Non-pigmented ciliary epithelial cell (primary cell): ENCODE results near the gene ACTR1A.
A peak's percentile ranks its signal among the peaks of the same experiment; 100 is the strongest.
"Not testable (repeated sequence)": the region's sequence is repeated elsewhere in the genome, so short reads cannot be mapped to it uniquely, and the experiment has no call there.

ENCODE experiments used
- DNase-seq: peaks from one replicate; pipeline ENCODE4 v3.0.0-alpha.2; 2010; ENCODE audit warnings: low read depth

ACTR1A gene

DNA sequence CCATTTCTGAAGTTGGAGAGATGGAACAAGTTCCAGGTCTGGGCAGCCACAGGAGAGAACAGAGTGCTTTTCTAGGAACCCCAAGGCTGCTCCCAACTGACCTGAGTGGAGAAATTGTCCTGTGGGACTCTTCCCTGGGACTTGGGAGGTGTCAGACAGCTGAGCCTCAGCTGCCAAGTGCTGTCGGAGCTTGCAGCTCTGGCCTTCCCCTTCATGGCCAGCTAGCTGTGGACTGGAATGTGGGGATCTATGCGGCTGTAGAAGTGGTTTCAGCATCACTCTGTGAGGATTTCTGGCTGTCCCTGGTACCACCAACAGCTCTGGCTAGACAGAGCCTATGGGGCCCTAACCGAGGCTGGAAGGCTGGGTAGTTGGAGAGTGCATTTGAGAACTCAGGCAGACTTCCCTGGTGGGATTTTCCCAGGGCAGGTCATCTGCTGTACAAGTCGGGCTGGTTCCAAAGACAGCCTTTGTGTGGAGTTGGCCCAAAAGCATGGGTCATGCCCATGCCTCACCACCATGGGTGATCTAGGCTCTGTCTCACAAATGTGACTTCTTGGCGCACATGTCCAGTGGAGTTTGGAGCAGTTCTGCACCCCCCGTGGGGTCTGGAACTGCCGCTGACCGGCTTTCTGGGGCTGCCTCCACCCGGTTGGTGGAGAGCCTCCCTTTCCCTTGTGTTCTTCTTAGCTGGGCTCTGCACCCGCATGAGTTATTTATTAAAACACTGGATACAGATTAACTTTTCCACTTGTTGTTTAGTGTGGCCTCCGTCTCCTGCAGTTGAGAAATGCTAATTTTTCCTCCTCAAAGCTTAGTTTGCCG lies 12.2 kb upstream of the ACTR1A start:
- DNase-seq = no peak

DNA sequence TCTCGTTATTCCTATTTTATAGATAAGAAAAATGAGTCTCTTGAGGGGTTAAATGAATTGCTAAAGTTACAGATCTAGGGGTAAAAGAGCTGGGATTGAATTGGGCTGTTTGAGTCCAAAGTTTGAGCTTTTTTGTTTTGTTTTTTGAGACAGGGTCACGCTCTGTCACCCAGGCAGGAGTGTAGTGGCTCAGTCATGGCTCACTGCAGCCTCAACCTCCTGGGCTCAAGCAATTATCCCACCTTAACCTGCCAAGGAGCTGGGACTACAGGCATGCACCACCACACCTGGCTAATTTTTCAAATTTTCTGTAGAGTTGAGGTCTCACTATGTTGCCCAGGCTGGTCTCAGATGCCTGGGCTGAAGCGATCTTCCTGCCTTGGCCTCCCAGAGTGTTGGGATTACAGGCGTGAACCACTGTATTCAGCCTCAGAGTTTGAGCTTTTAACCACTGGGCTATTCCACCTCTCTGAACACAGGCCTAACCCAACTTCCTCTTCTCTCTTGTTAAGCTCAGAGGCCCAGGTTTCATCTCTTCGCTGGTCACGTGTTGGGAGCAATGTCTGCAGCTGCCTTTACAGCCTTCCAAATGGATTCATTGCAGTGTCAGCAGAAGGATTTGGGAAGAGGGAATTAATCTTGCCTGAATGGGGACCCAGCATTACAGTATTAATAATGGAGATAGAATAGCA lies 9.2 kb upstream of the ACTR1A start:
- DNase-seq = no peak

DNA sequence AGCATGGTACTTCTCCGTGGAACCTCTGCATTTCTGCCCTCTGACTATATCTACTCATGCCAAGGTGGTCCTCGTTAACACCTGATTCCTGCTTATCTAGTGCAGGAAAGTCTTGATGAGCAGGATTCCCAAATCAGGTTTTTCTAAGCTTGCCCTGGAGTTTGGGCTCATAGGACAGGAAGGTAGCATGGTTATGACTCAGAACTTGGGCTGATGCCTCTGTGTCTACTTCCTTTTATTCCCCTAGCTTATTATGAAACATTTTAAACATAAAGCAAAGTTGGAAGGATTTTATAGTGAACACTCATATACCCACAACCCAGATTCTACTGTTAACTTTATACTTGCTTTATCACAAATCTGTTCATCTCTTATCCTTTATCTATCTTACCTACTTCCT lies 6.9 kb upstream of the ACTR1A start:
- DNase-seq = no peak

DNA sequence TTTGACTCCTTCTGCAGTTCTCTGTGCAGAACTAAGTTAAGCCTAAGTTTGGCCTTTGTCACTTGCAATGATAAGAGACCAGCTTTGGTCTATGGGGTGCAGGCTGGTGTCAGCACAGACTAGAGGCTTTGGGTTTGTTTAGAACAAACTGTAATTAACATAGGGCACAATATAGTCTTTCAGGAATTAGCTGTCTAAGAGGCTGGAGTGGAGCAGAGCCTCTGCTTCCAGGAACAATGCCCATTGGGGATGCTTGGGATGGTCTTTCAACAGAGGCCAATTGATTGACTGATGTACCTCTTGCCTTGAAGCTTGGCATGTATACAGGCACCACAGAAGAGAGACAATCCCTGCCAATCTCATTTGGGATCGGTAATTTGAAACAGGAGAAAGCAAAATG lies 6.0 kb upstream of the ACTR1A start:
- DNase-seq = no peak

DNA sequence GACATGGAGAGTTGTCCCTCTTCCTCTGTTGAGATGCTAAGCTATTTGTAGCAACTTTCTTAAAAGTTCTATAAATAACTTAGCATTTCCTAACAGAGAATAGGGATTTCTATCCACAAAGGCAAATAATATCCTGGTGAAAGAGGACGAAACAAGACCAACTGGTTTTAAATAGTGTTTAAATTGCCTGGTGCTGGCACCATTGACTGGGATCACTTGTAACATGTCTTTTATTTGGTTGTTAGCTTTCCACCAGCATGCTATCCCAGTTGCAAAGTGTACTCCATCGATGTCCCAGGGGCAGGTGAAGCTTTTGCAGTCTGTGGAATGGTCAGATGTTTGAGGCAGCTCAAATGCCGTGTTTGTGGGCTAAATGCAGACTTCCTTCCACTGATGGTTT lies 5.0 kb upstream of the ACTR1A start:
- DNase-seq = no peak

DNA sequence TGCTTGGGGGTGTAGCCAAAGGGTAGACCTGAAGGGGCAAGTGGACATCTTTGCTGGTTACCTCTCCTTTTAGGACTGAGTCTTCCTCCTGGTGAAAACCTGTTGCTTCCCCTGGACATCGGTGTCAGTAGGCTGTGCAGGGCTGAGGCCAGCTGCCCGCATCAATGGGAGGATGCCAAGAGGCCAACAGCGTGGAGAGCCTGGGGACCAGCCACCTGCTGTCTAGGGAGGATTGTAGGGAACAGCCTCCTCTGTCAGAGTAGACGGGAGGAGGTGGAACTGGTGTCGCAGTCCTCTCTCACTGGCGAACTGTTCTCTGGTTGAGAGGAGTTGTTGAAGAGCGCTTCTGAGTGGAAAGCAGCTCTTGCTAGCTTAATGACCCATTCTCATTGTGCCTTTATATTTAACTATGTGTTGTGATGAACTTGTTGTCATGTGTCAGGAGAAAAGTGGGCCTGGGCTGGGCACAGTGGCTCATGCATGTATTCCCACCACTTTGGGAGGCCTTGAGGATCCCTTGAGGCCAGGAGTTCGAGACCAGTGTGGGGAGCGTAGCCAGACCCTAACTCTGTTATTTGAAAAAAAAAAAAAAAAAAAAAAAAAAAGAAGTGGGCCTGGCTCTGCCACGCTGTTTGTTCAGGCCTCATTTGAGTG lies 3.1 kb upstream of the ACTR1A start:
- DNase-seq = no peak

DNA sequence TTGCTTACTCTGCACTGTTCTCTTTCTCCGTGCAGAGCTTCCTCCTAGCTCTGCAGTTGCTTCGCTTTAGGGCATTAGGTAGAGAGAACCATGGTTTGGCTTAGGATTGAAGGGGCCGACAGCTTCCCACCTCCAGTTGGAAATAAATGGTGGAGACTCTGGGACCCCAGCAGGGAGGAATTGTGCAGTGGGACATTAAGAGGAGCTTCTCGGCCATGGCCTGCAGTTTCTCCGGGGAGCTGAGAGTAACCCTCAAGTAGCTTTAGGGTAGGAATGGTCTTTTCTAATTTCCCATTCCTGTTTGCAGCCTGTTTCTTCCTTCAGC lies 2.4 kb upstream of the ACTR1A start:
- DNase-seq = no peak

DNA sequence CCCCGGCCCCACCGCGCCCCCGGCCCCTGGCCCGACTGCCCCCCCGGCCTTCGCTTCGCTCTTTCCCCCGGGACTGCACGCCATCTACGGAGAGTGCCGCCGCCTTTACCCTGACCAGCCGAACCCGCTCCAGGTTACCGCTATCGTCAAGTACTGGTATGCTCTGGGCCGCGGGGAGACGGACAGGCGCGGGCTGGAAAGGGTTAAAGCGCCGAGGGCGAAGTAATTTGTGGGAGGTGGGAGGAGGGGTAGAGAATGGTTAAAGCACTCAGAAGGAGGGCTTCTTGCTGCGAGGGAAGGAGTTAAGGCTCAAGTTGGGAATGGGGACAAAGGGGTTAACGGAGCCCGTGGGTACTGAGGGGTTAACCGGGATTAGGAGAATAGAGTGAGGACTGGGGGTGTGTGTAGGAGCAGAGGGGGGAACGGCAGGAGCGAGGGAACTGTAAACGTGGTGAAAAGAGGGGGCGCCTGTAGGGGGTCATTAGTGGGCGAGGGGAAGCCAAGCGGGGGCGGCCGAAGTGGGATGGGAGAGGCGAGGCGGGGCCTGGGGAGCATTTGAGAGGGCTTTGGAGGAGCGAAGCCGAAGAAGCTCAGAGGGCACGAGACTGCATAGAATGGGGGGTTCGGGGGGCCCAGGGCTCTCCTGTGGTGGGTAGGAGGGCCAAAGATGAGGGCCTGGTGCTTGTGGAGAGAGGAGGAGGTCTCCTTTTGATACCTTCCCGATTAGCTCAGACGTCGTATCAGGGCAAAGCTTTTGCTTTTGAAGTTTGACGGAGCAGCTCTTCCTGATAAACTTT lies 1.9 kb upstream of the ACTR1A start:
- DNase-seq = no peak

DNA sequence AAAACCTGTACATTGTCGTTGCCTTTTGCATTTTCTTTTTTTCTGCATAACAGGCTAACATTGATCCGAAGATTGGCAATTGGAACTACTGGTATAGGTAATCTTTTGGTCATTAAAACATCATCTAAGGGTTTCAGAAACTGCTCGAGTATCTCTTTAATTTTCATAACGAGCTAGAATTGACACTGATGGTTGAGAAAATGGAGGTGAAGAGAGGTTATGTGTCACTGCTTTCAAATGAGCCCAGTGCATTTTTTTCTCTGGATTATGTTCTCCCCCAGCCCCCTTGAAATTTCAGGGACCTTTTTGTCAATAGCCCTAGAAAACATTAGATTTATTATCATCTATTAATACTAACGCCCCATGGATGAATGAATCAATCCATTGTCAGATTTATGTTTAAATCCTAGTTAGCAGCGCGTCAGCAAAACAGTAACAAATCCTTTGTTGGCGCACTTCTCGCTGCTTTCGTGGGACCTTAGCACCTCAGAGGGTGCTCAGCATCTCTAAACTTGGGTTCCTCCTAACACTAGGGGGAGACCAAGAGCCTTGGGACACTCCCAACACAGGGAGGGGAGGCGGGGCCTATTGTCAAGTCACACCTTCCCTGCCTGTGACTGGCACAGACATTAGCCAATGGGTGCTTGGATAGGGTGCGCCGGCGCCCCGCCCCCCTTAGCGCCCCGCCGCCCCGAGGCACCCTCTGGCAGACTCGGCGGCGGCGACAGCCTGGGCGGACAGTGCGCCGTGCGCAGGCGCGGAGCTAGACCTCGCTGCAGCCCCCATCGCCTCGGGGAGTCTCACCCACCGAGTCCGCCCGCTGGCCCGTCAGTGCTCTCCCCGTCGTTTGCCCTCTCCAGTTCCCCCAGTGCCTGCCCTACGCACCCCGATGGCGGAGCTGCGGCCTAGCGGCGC lies 1.0 kb upstream of the ACTR1A start, which contains the start of gene SUFU:
SUFU (plus strand) TSS at position 709 of the 915 bp plus-strand sequence; CDS start at position 890, 181 bp downstream.
- peak; percentile 98 for DNase-seq

DNA sequence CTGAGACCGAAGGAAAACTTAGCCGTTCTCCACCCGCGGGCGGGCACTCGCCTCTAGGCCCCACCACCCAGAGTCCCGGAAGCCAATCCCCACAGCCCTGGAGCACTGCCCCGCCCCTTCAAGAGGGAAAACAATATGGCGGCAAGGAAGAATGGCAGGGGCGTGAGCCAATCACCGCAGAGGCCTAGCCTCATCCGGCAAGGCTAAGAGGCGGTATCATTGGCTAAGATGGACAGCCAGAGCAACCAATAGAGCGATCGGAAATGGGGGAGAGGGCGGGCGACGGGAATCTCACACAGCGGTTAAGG lies 529 bp downstream of the ACTR1A start:
- peak; percentile 96 for DNase-seq

DNA sequence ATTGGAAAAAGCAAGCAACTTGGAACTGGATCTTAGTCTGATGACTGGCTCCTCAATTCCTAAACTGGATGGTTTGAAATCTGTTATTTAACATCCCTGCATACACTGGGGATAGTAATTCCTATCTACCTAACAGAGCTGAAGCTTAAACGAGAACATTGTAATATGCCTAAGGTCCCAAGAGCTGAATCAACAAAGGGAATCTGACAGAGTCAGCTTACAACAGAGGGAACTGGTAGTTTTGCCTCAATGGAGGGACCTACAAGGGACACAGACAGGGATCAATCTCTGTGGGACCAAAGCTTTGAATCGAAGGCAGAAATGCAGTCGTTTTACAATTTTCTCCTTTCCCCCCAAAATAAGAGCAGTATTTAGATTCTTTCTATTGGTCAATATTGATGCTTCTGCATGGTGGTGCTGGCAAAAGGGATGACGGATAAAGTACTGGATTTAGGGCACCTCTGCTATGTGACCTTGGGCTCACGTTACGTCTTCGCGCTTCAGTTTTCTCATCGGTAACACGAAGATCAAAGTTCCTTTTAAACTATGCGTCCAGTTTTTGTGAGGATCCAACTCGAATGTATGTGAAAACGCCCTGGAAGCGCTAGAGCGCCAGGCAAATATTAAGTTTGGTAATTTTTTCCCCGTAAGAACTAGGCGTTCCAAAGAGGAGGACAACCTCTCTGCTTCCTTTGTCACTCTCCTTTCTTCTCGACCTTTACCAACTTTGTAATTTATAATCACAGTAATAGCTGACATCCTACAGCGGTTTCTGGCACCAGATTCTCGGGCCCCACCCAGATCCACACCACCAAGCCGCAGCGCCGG lies 1.1 kb downstream of the ACTR1A start:
- DNase-seq = no peak

DNA sequence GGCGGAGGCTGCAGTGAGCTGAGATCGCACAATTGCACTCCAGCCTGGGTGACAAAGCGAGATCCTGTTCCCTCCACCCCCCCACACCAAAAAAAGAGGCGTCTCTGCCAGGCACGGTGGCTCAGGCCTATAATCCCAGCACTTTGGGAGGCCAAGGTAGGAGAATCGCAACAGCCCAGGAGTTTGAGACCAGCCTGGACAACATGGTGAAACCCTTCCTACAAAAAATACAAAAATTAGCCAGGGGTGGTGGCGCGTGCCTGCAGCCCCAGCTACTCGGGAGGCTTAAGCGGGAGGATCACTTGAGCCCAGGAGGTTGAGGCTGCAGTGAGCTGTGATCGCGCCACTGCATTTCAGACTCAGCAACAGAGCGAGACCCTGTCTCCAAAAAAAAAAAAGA lies 1.8 kb downstream of the ACTR1A start:
- not testable (repeated sequence) for DNase-seq

DNA sequence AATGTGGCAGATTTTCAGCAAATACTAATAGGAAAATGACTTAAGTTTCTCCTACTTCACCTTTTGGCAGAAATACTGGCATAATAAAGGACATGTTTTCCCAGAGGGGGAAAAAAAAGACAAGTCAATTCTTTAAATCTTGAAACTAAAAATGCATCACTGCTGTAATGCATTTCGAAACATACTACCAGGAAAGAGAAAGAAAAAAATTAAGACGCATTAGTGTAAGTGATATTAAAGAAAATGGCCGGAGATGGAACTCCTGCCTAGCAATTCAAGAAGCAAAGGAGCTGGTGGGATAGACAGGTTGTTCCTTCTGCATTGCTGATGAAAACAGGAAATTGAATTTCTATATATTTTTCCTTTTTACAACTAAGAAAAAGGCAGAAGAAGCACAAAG lies 3.2 kb downstream of the ACTR1A start:
- no peak for DNase-seq

DNA sequence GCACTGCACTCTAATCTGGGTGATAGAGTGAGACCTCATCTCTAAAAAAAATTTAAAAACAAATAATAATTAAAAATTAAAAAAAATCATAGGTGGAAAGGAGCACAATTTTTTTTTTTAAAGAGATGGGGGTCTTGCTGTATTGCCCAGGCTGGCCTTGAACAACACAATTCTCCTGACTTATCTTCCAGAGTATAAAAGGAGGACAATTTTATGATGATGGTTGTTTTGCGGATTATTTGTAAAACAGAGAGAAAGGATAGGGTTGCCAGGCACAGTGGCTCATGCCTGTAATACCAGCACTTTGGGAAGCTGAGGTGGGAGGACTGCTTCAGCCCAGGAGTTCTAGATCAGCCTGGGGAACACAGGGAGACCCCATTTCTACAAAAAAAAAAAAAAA lies 5.0 kb downstream of the ACTR1A start:
- DNase-seq = no peak

DNA sequence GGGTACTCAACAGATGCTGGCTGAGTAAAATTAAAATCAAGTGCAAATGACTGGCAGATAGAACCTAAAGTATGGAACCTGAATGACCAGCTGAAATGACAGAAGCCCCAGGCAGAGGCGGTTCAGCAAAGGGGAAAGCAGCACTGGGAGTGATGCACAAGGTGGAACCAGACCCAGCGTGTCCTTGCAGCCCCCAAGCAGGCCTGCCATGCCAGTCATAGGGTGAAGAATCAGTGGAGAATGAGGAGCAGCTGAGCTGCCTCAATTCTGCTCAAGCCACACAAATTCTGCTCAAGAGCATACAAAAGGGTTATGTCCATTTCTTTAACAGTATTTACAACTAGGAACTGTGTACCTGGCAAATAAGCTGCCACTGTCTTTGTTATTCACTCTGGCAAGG lies 8.7 kb downstream of the ACTR1A start:
- DNase-seq = no peak

DNA sequence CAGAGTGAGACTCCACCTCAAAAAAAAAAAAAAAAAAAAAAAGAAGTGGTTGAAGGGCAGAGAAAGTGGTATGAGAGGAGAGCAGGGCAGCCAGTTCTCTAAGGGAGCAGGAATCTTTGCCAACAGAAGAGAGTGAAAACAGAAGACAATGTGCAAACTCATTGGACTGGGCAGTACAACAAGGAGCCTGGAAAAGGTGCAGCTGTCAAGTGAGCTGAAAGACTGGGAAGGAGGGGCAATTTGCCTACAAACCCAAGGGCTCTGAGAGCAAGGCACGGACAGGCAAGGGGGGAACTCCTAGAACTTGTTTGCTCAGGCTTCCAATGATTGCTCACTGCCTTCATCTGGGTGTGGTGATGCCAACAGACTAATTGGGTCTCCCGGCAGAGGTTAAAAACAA lies 9.5 kb downstream of the ACTR1A start:
- DNase-seq = no peak

DNA sequence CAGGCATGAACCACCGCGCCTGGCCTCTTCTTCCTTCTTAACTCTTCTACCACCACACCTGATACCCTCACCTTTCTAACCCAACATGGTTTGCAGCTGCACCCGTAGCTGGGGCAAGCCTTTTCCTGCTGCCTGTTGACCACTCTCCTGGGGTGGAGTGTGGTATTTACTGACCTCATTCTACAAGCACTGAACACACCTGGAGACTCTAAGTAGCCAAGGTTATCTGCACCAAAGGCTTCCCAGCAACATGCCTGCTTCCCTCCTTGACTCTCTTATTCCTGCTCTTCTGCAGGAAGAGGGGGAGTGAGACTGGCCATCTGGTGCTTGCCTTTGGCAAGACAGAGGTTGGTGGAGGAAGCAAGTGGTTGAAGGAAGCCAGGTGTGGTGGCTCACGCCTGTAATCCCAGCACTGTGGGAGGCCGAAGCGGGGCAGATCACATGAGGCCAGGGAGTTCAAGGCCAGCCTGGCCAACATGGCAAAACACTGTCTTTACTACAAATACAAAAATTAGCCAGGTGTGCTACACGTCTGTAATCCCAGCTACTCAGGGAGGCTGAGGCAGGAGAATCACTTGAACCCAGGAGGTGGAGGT lies 10.1 kb downstream of the ACTR1A start:
- DNase-seq = no peak

DNA sequence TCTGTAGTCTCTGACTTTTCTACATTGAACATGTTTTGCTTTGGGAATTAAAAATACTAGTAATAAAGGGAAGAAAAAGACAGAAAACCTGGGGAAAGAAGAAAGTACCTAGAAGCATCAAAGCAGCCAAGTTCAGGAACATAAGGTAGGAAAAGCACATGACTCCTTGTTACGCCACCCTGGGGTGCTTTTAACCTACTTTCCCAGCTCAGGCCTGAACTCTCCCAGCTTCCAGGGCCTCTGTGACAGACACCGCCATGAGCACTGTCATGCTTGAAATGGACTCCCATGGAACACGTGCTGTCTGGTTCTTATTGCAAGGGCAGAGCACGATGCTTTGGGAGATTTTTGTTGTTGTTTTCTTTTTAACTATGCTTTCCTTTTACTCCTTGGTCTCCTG lies 11.4 kb downstream of the ACTR1A start:
- no peak for DNase-seq

DNA sequence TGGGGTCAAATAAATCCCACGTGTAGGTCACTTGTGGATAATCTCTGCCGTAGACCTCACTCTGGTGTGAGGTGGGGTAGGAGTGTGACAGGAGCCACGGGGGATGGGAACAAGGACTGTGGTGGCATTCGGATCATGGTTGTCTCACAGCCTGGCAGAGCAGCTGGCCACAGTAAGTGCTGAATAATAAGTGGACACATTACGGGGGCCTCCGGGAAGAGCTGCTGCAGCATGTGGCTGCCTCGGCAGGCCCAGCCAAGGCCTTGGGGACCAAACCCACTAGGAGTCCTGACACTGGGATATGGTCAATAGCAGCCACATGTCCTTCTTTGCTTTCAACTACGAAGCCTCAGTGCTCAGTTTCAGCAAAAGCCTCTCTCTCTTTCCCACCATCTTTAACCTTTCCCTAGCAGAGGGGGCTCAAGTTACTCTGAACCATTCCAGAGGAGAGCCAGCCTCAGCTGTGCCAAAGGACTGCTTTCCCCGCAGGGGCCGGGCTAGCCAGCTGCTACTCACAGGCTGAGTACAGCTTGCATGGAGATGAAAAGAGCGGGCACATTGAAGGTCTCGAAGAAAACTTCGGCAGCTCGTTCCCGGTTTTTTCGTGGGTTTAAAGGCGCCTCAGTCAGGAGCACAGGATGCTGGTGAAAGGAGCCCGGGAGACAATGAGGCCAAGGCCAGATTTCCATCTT lies 17.3 kb downstream of the ACTR1A start:
- DNase-seq = no peak

DNA sequence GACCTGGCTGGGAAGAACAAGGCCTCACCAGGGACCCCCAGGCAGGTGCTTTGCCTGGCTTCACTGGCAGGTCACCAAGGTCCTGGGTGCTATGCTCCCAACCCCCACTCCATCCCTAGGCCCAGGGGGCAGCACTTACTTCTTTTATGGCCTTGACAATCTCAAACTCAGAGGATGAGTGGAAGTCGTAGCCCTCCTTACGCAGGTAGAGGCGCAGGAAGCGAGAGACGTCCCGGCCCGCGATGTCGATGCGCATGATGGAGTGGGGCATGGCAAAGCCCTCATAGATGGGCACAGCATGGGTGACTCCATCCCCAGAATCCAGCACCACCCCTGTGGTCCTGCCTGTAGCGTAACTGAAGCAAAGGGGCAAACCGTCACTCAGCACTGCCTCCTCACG lies 18.5 kb downstream of the ACTR1A start:
- DNase-seq = no peak
